Measurements from ENCODE around the gene ZNF792.

DNA sequence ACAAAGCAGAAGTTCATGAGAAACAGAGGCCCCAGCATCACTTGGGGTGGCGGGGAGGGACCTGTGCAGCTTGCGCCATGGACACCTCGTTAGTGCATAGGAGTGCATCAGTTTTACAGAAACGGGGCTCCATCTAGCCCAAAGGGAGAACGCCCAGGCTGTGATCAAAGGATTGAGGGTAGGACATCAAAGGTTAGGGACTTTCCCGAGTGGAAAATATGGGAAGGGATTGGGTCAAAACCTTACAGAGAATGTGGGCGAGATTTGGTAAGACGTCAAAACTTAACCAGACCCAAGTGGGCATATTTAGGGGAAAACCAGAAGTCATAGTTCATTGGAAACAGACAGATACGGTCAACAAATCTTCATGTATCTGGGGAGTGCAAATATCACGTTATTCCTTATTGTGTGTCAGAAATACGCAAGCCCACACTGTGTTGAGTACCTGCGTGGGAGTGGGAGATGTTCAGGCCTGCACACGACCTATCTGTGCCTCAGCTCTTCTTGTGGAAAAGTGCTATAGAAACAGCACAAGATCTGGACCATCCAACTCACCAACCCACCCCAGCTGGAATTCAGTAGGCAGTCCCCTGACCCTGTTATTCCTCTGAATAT lies 26.7 kb upstream of the ZNF792 start:
- TF ChIP-seq, protein P1, sequence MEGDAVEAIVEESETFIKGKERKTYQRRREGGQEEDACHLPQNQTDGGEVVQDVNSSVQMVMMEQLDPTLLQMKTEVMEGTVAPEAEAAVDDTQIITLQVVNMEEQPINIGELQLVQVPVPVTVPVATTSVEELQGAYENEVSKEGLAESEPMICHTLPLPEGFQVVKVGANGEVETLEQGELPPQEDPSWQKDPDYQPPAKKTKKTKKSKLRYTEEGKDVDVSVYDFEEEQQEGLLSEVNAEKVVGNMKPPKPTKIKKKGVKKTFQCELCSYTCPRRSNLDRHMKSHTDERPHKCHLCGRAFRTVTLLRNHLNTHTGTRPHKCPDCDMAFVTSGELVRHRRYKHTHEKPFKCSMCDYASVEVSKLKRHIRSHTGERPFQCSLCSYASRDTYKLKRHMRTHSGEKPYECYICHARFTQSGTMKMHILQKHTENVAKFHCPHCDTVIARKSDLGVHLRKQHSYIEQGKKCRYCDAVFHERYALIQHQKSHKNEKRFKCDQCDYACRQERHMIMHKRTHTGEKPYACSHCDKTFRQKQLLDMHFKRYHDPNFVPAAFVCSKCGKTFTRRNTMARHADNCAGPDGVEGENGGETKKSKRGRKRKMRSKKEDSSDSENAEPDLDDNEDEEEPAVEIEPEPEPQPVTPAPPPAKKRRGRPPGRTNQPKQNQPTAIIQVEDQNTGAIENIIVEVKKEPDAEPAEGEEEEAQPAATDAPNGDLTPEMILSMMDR (IDR thresholded peaks at IDR 0.05; ENCODE audit: borderline replicate concordance, extremely low read depth, low read length, poor library complexity, severe bottlenecking) = no peak
- no peak for TF ChIP-seq EZH2 (IDR thresholded peaks at IDR 0.05; ENCODE audit: borderline replicate concordance, low read depth, low read length, severe bottlenecking)
